Stimulated activated naive B cell treated with anti-CD40 and anti-IgM and Interleukin-4, amounts not matched to agents 10 μg/mL and 1 μg/mL and 100 μg/mL, for 72 hours (primary cell): ENCODE results near the gene PIP5K1B.

Source experiments
- ATAC-seq, 2 donors: fragments of 150-1000 bp; cut with Tn5 transposase; replicated peaks; 2 replicates each; pipeline ENCODE4 v1.10.0; 2021; ENCODE audit warnings: moderate library complexity in 1 of 2
- DNase-seq: peaks from one replicate; pipeline ENCODE4 v3.0.0; 2021
- H3K27ac Mint-ChIP-seq: one replicate; pipeline ENCODE4 v1.8.0; 2022; ENCODE audit warnings: mild to moderate bottlenecking, mixed read lengths
- H3K27me3 Mint-ChIP-seq, 2 donors: one replicate each; pipeline ENCODE4 v1.8.0; 2022; ENCODE audit warnings: mixed read lengths in 2 of 2
- H3K36me3 Mint-ChIP-seq, 2 donors: one replicate each; pipeline ENCODE4 v1.8.0; 2022; ENCODE audit warnings: mixed read lengths in 2 of 2, mild to moderate bottlenecking in 1 of 2
- H3K4me1 Mint-ChIP-seq, 2 donors: one replicate each; pipeline ENCODE4 v1.8.0; 2022; ENCODE audit warnings: mixed read lengths in 2 of 2, mild to moderate bottlenecking in 1 of 2
- H3K4me3 Mint-ChIP-seq, 2 donors: one replicate each; pipeline ENCODE4 v1.8.0; 2022; ENCODE audit warnings: mild to moderate bottlenecking in 2 of 2, mixed read lengths in 2 of 2, moderate library complexity in 1 of 2
- H3K9me3 Mint-ChIP-seq, 2 donors: one replicate each; pipeline ENCODE4 v1.8.0; 2022; ENCODE audit warnings: mixed read lengths in 2 of 2, mild to moderate bottlenecking in 1 of 2

PIP5K1B gene

DNA sequence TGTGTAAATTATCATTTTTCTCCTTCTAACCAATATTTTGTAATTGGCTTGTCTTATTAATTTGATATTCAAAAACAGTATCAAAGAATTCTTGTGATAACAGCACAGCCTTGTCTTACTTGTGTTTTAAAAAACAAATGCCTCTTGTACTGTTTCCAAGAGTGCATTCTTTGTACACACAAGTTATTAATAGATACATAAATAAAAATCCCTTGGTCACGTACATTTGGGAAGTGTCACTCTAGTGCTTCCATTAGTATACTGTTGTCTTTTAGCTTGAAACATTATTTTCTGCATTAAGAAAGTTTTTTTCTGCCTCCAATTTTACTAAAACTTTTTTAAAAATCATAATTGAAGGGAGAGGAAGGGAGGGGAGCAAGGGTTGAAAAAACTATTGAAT, 133.2 kb downstream of the PIP5K1B start:
- ATAC-seq (no peak), DNase-seq (no peak)
- Mint-ChIP-seq H3K27me3 (no peaks in the 10 kb centered on the region), H3K4me3 (no peak overlapping the region), H3K9me3 (no peaks in the 10 kb centered on the region), H3K36me3 (peaks cover 37 to 58% of the 10 kb centered on the region in 2 donors), H3K4me1 (peaks cover 39 to 50% of the 10 kb centered on the region in 2 donors), H3K27ac (no peak overlapping the region)

DNA sequence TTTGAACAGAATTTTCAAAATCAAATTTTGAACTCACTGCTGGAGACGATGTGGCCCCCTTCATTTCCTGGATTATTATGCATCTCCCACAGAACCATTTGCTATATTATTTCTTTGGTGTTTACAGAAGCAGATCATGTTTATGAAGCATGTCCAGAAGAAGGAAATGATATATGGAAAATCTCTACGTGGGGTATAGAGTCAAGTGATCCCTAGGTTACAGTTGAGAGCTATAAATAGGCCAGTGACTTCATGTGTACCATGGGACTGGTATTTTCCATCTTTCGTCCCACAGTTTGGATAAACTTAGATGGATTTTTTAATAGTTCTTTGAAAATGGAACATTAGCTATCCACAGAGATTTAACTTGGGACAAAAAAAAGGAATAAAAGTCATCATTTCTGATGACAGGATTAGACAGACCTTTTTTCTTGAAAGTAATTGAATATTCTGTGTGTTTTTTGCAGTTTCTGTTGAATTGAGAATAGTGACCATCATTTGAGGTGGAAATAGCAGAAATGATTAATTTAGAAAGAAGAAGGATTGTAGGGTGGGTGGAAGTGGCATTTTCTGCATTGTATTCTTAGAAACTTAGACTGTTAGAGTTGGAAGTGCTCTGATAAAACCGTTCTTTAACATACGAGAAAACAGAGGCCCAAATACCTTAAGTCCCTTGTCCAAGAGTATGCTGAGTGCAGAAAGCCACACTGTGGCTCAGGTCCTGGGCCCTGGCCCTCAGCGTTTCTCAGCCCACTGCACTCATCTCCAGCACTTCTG, 136.4 kb downstream of the PIP5K1B start:
- DNase-seq, result no peak

DNA sequence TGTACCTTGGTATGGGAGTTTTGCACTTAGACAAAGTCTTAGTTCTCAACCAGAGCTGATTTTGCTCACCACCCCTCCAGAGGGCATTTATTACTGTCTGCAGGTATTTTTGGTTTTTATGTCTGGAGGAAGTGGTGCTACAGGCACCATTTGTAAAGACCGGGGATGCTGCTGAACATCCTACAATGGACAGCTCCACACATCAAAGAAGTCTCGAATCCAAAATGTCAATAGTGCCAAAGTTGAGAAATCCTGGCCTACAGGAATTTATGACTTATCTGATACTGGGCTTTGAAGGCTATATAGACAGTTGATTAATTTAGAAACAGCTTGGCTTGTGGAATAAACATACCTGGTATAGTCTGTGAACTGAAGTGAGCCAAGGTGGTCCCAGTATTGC, 137.5 kb downstream of the PIP5K1B start:
- no peak overlapping the region for H3K27ac Mint-ChIP-seq
- H3K4me1 Mint-ChIP-seq, result peaks cover 48 to 63% of the 10 kb centered on the region in 2 donors
- no peak overlapping the region for H3K4me3 Mint-ChIP-seq
- H3K27me3 Mint-ChIP-seq, result no peaks in the 10 kb centered on the region
- ATAC-seq (peak; percentile 19 to 21), DNase-seq (no peak)
- no peaks in the 10 kb centered on the region for H3K9me3 Mint-ChIP-seq
- peaks cover 46 to 65% of the 10 kb centered on the region in 2 donors for H3K36me3 Mint-ChIP-seq

More for the DNA sequence above, 136.4 kb downstream of the PIP5K1B start:
- no peaks in the 10 kb centered on the region for H3K9me3 Mint-ChIP-seq
- peaks cover 50 to 63% of the 10 kb centered on the region in 2 donors for H3K4me1 Mint-ChIP-seq
- peak overlapping the region; percentile 0 to 36 for H3K4me3 Mint-ChIP-seq
- peaks cover 46 to 62% of the 10 kb centered on the region in 2 donors for H3K36me3 Mint-ChIP-seq
- peak; percentile 70 to 74 for ATAC-seq
- H3K27me3 Mint-ChIP-seq, result no peaks in the 10 kb centered on the region
- peak overlapping the region; percentile 87 for H3K27ac Mint-ChIP-seq

- peak overlapping the region; percentile 62 for H3K27ac Mint-ChIP-seq
- H3K36me3 Mint-ChIP-seq, result peaks cover 46 to 65% of the 10 kb centered on the region in 2 donors
- H3K4me1 Mint-ChIP-seq, result peaks cover 48 to 63% of the 10 kb centered on the region in 2 donors
- ATAC-seq (no peak), DNase-seq (no peak)
- H3K4me3 Mint-ChIP-seq, result no peak overlapping the region
- no peaks in the 10 kb centered on the region for H3K27me3 Mint-ChIP-seq
- no peaks in the 10 kb centered on the region for H3K9me3 Mint-ChIP-seq
These were observed 138.2 kb downstream of the PIP5K1B start for GRCh38 chr9:68843239-68843638.

DNA sequence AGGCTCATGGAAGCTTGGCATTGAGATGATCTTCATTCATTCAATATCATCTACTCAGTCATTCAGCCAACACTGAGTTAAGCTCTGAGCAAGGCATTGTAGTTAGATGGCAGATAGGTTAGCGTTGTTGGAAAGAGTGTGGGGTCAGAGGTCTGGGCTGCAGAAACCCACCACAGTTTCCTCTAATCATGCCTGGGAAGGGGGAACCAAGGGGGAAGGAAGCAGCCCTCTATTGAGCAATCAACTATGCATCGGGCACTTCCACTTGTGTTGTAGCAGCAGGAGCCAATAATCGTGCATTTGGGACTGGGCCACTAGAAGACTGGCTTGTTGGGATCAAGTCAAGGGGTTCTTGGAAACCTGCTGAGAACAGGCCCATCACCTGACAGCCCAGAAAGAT, 139.1 kb downstream of the PIP5K1B start:
- H3K4me3 Mint-ChIP-seq, result peak overlapping the region in 1 of 2 donors; percentile 40
- ATAC-seq (no peak), DNase-seq (no peak)
- H3K27me3 Mint-ChIP-seq, result no peaks in the 10 kb centered on the region
- H3K4me1 Mint-ChIP-seq, result peaks cover 47 to 60% of the 10 kb centered on the region in 2 donors
- H3K27ac Mint-ChIP-seq, result peak overlapping the region; percentile 86
- no peaks in the 10 kb centered on the region for H3K9me3 Mint-ChIP-seq
- H3K36me3 Mint-ChIP-seq, result peaks cover 45 to 65% of the 10 kb centered on the region in 2 donors

DNA sequence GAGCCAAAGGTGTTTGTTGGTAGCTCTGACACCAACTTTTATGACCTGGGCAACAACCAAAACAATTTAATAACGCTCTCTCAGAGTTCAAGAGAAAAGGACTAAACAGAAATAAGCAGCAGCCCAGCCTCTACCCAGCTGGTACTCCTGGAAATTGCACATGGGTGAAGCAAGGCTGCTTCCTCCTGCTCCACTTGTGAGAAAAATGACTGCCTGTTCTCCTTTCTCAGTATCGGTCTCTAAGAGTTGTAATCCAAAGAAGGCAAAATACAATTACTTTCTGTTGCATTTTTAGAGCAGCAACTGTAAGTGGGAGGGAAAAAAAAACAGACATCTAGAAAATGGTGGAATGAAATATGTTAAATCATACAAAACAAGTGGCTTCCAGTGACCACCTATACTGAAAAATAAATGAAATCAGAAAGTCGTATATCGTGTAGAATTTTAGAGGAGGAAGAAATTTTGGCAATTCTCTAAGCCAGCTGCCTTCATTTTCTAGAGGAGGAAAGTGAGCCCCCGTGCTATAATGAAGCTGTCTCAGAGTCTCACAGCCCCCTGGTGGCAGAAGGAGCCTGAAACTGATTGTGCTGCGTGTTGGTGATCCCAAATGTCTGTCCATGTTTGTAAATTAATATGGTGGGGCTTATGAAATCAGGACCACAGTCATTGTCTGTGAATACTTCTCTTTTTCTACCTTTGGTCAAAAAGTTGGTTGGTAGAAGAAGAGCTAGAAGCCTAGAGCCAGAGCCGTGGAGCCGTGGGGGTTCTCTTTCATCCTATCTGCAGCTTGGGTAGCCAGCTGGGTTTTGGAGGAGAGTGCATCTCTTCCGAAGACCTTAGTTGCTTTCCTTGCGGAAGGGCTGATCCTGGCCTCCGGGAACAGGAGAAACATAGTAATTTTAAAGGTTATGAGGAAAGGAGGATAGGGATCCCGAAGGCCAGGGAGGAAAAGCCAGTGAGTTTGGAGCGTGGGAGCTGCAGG, 139.9 kb downstream of the PIP5K1B start:
- peaks cover 42 to 52% of the 10 kb centered on the region in 2 donors for H3K4me1 Mint-ChIP-seq
- H3K36me3 Mint-ChIP-seq, result peaks cover 43 to 60% of the 10 kb centered on the region in 2 donors
- H3K9me3 Mint-ChIP-seq, result no peaks in the 10 kb centered on the region
- no peaks in the 10 kb centered on the region for H3K27me3 Mint-ChIP-seq
- no peak for DNase-seq
- peak overlapping the region; percentile 86 for H3K27ac Mint-ChIP-seq
- peak overlapping the region in 1 of 2 donors; percentile 55 for H3K4me3 Mint-ChIP-seq
- ATAC-seq, result peak; percentile 35 to 58

DNA sequence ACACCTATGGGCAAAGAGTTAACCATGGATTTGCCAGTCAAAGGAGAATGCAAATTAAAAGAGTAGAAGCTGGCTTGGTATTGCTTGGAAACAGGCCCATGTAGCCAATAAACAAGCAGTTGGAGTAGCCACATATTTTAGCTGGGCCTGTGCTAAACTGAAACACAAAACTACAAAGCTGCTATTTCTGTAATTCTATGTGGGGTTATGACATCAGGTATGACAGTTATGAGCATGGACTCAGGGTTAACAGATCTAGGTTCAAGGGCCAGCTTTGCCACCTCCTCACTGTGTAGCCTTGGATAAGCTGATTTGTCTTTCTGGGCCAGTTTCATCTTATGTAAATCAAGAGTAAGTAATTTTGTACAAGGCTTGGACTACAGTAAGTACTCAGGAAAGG, 142.7 kb downstream of the PIP5K1B start:
- Mint-ChIP-seq H3K36me3 (peaks cover 54 to 59% of the 10 kb centered on the region in 2 donors), H3K4me3 (no peak overlapping the region), H3K9me3 (no peaks in the 10 kb centered on the region), H3K27ac (peak overlapping the region; percentile 4), H3K4me1 (peaks cover 27 to 31% of the 10 kb centered on the region in 2 donors), H3K27me3 (no peaks in the 10 kb centered on the region)
- no peak for DNase-seq
- no peak for ATAC-seq

DNA sequence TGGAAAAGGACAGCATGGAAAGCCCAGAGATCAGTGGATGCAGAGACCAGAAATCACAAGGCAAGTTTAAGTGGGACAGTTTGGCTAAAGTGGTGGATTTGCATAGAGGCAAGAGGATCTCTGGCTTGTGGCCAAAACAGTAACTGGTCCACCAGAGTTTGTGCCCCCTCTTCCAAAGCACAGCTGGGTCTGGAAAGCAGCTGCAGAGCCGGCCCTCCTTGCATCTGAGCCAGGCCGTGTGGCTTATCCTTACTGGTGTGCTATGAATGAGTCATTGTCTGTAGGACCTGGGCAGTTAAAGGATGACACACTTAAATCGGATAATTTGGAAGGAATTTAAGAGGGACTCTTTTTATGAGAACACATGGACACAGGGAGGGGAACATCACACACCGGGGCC, 146.6 kb downstream of the PIP5K1B start:
- Mint-ChIP-seq H3K4me1 (peaks cover 14 to 20% of the 10 kb centered on the region in 2 donors), H3K4me3 (no peak overlapping the region)
- no peak for ATAC-seq

DNA sequence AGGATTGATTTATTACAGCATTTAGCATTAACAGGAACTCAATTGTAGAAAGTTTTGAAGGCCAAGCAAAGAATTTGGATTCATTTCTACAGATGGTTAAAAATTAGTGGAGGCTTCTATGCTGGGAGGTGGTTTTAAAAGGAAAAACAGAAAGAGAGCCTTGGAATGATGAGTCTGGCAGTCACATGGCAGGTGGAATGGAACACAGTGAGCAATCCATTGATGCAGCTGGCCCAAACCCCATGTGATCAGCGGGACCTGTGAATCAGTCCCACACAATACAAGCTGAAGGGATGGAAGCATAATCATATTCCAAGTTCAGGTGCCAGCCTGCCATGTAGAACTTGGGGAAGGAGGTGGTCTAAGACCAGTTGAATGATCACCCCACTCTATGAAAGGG, 147.9 kb downstream of the PIP5K1B start:
- Mint-ChIP-seq H3K27me3 (no peaks in the 10 kb centered on the region), H3K4me1 (peaks cover 14 to 24% of the 10 kb centered on the region in 2 donors), H3K36me3 (peaks cover 63 to 67% of the 10 kb centered on the region in 2 donors), H3K4me3 (no peak overlapping the region), H3K9me3 (peaks cover 0 to 2% of the 10 kb centered on the region in 2 donors), H3K27ac (peak overlapping the region; percentile 75)
- ATAC-seq (no peak), DNase-seq (no peak)

More for the DNA sequence above, 146.6 kb downstream of the PIP5K1B start:
- DNase-seq, result no peak
- peaks cover 52 to 55% of the 10 kb centered on the region in 2 donors for H3K36me3 Mint-ChIP-seq
- no peak overlapping the region for H3K27ac Mint-ChIP-seq
- no peaks in the 10 kb centered on the region for H3K27me3 Mint-ChIP-seq
- H3K9me3 Mint-ChIP-seq, result peaks cover 0 to 2% of the 10 kb centered on the region in 2 donors

DNA sequence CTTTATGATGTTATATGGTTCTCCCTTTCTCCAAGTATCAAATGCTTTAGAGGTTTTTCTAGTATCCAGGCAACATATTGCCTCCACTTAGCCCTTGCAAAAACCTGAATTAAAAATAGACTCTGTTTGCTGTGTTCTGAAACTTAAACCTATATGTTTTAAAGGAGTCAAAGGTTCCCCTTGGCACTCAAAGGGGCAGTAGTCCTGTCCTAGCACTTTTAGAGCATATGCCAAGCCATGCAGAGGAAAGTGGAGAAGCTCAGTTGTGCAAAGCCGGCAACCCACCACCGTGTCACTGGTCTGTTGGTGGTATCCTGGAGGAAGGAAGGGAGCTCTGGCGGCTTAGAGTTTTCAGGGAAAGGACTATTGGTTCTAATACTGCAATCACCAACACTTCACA, 154.3 kb downstream of the PIP5K1B start:
- Mint-ChIP-seq H3K4me3 (no peak overlapping the region), H3K27me3 (no peaks in the 10 kb centered on the region), H3K27ac (no peak overlapping the region), H3K4me1 (peaks cover 13 to 25% of the 10 kb centered on the region in 2 donors), H3K36me3 (peaks cover 47 to 48% of the 10 kb centered on the region in 2 donors), H3K9me3 (peaks cover 0 to 2% of the 10 kb centered on the region in 2 donors)
- DNase-seq (no peak), ATAC-seq (no peak)

DNA sequence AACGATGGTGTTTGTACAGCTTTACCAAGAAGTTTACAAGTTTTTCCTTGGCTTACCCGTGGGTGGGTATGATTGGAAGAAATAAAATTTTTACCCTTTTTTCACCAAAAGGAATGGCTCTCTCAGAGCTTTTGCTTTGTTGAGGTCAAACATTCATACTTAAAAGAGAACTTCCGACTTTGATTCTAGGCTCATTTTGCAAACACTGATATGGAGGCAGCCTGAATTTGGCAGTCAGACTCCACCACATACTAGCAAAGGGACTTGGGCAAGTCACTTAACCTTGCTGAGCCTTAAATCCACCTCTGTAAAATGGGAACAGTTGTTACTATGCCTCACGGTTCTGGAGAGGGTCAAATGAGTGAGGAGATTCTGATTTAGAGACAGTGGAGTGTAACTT, 155.4 kb downstream of the PIP5K1B start:
- no peak for DNase-seq
- Mint-ChIP-seq H3K27ac (no peak overlapping the region), H3K9me3 (peaks cover 0 to 2% of the 10 kb centered on the region in 2 donors), H3K4me1 (peaks cover 10 to 20% of the 10 kb centered on the region in 2 donors), H3K36me3 (peaks cover 45 to 46% of the 10 kb centered on the region in 2 donors), H3K4me3 (no peak overlapping the region), H3K27me3 (no peaks in the 10 kb centered on the region)
- no peak for ATAC-seq

DNA sequence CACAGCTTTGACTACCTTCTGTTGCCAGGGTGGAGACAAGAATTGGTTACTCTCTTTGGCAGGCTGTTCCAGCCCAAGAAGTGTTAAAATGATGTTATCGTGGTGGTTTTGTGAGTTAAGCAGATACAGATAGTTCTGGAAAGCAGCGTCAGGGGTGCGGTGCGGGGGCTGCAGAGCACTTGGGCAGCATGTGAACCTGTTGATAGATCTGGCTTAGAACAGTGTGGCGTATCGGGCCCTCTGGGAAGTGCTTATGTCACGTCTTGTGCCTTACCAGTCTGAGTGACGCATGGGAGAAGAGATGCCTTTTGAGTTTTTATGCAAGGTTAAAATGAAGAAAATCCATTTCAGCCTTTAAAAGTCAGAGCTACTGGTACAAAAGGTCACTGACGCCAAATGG, 156.4 kb downstream of the PIP5K1B start:
- DNase-seq (no peak), ATAC-seq (no peak)
- Mint-ChIP-seq H3K27me3 (no peaks in the 10 kb centered on the region), H3K36me3 (peaks cover 42 to 43% of the 10 kb centered on the region in 2 donors), H3K4me1 (peaks cover 7 to 11% of the 10 kb centered on the region in 2 donors), H3K4me3 (no peak overlapping the region), H3K27ac (no peak overlapping the region), H3K9me3 (peaks cover 0 to under 1% of the 10 kb centered on the region in 2 donors)

- H3K9me3 Mint-ChIP-seq, result no peaks in the 10 kb centered on the region
- no peaks in the 10 kb centered on the region for H3K27me3 Mint-ChIP-seq
- peak overlapping the region; percentile 71 for H3K27ac Mint-ChIP-seq
- ATAC-seq (no peak), DNase-seq (no peak)
- no peak overlapping the region for H3K4me3 Mint-ChIP-seq
- peaks cover 27 to 44% of the 10 kb centered on the region in 2 donors for H3K36me3 Mint-ChIP-seq
- peaks cover 0 to 3% of the 10 kb centered on the region in 2 donors for H3K4me1 Mint-ChIP-seq
These were observed 162.0 kb downstream of the PIP5K1B start for GRCh38 chr9:68867066-68867465.

DNA sequence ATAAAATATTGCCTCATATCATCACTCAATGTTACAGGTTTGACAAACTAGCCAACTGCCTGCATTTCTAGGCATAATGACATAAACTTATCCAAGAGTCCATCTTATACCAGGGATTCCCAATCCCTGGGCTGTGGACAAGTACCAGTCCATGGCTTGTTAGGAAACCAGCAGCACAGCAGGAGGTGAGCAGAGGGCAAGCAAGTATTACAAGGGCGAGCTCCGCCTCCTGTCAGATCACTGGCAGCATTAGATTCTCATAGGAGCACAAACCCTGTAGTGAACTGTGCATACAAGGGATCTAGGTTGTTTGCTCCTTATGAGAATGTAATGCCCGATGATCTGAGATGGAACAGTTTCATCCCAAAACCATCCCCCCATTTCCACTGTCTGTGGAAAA, 164.0 kb downstream of the PIP5K1B start:
- no peaks in the 10 kb centered on the region for H3K9me3 Mint-ChIP-seq
- DNase-seq (no peak), ATAC-seq (no peak)
- peaks cover 24 to 45% of the 10 kb centered on the region in 2 donors for H3K36me3 Mint-ChIP-seq
- no peak overlapping the region for H3K4me3 Mint-ChIP-seq
- H3K27me3 Mint-ChIP-seq, result no peaks in the 10 kb centered on the region
- H3K4me1 Mint-ChIP-seq, result peaks cover 0 to 1% of the 10 kb centered on the region in 2 donors
- no peak overlapping the region for H3K27ac Mint-ChIP-seq
